GM20000 (cell line): Measurements from ENCODE around the gene CORO1A.

Source experiments
- DNase-seq: peaks from one replicate; pipeline ENCODE4 v3.0.0; 2012; ENCODE audit warnings: low spot score
- TF ChIP-seq, protein P1 (sequence below): IDR thresholded peaks from 2 replicates; pipeline ENCODE4 v1.5.1; 2012; ENCODE audit warnings: mild to moderate bottlenecking, control low read depth; ENCODE audit errors: extremely low read depth, missing control alignments

The CORO1A gene

DNA sequence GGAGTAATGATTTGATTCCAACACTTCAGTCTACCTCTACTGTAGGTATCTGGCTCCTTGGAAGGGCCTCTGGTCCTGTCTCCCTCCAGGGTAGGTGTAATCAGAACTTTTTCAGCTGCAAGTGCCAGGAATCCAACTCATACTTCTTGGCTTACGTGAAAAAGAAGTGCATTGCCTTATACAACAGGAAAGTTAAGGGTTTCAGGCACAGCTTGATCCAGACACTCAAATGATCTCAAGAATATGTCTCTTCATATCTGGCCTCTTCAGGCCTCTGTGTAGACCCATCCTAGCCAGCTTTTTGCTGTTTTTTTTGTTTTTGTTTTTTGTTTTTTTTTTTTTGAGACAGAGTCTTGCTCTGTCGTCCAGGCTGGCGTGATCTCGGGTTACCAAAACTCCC lies 4.2 kb upstream of the CORO1A start:
- no peak for DNase-seq
- TF ChIP-seq, protein P1, sequence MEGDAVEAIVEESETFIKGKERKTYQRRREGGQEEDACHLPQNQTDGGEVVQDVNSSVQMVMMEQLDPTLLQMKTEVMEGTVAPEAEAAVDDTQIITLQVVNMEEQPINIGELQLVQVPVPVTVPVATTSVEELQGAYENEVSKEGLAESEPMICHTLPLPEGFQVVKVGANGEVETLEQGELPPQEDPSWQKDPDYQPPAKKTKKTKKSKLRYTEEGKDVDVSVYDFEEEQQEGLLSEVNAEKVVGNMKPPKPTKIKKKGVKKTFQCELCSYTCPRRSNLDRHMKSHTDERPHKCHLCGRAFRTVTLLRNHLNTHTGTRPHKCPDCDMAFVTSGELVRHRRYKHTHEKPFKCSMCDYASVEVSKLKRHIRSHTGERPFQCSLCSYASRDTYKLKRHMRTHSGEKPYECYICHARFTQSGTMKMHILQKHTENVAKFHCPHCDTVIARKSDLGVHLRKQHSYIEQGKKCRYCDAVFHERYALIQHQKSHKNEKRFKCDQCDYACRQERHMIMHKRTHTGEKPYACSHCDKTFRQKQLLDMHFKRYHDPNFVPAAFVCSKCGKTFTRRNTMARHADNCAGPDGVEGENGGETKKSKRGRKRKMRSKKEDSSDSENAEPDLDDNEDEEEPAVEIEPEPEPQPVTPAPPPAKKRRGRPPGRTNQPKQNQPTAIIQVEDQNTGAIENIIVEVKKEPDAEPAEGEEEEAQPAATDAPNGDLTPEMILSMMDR = no peak

DNA sequence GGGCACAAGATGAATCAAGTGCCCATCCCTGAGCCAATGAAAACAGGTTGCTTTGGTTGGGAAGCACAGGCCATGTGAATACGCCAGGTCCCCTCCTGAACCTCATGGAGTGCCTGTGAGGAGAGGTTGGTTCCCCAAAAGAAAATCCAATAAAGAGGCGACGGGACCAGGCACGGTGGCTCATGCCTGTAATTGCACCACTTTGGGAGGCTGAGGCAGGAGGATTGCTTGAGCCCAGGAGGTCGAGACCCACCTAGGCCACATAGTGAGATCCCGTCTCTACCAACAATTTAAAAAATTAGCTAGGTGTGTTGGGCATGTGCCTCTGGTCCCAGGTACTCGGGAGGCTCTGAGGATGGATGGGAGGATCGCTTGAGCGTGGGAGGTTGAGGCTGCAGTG lies 3.5 kb upstream of the CORO1A start:
- TF ChIP-seq, protein P1 = no peak

DNA sequence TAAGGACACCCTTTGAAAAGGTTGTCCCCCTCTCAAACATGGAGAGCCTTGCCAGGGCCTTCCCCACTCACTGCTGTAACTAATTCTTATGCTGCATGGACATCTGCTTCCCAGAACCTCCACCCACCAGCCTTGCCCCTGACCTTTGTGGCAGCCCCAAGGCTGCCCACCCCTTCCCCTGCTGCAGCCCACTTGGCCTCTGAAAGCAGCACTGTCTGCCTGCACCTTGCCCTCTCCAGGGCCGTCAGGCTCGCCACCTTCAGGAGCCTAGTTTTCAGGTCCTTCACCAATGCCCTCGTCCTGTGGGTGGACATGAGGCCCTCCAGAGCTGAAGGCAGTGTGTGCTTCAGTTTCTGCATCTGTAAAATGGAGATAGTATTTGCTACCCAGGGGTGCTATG lies 2.7 kb upstream of the CORO1A start:
- no peak for DNase-seq
- TF ChIP-seq, protein P1 = no peak

More for the DNA sequence above, 3.5 kb upstream of the CORO1A start:
- DNase-seq = no peak

DNA sequence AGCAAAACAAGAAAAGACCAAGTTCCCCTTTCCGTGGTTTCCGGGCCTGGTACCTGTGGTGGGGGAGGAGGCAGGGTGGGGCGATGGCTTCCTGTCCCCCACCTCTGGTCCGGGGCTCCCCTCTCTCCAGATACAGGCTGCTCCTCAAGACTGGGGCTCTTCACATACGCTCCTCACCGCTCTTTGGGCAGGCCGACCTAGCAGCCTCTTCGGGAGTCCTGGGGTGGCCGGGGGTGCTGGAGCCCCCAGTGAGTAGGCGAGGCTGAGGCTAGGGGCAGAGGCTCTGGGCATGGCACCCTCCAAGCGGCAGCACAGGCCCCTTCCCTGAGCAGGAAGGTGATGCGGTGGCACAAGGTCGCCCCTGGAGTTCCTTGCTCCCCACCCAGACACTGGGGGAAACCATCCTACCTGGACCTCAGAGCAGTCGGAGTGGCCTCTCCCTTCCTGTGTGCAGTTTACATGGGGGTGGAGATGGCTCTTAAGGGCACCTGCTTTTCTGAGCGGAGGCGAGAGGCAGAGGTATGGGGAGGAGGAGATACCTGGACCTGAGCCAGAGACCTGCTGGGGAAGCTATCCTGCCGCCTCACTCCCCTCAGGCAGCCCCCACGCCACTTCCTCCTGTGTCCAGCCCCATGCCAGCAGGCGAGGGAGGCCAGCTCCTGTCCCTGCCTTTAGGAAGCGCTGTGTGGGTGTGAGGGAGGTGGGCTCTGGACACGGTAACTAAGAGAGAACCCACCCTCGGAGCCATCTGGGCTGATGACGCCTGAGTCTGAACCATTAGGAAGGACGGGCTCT lies 891 bp downstream of the CORO1A start:
- peak; percentile 87 for DNase-seq
- TF ChIP-seq, protein P1 = no peak

DNA sequence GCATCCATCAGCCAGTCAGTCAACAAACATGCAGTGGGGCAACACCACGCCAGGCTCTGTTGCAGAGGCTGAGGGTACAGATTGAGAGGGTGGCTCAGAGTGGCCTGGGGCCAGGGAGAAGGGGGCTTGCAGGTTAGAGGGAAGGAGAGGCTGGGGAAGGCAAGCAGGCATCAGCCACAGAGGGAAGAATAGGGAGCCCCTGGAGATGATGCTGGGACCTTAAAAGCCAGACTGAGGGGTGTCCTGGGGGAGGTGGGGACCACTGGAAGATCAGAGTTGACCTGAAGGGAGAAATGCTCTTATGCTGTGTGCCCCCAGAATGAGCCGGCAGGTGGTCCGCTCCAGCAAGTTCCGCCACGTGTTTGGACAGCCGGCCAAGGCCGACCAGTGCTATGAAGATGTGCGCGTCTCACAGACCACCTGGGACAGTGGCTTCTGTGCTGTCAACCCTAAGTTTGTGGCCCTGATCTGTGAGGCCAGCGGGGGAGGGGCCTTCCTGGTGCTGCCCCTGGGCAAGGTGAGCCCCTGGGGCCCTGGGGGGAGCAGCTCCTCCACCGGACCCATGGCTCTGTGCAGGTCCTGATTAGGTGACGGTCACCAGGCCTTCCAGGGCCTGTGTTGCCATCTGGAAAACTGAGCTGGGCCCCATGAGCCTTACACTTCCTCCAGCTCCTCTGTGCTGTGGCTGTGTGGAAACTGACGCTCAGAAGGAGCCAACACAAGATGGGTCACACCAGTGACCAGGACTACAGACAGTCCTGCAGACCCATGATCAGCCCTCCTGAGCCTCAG lies 1.7 kb downstream of the CORO1A start:
- no peak for DNase-seq
- TF ChIP-seq, protein P1 = no peak

DNA sequence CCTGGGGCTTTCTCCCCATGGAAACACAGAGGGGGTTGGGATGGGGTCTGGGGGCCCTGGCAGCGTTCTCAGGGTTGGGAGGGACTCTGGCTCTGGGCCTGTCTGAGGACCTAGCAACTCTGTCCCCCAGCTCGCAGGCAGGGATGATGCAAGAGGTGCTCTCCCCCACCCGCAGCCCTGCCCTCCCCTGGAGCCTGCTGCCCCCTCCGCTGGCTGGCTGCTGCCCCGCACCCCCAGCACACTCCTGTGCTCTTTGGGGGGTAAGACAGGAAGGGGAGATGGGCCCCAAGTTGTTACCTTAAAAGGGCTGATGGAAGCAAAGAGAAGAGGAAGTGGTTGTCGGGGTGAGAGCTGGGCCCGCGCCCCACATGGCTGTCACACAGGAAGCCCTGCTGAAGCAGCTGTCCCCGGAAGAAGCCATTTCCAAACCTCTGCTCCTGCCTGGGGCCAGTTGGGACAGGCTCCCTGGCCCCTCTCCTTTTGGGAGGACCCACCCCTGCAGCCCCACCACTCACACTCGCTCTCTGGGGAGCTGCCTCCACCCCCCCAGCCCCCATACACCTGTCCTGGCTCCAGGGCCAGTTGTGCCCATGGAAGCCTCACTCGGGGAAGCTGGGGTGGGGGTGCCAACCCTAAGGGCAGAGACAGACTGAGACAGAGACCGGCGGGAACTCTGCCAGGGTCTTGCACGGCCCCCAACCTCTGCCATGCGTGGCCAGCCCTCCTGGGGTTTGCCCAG lies 2.5 kb downstream of the CORO1A start:
- DNase-seq = peak; percentile 87

More for the DNA sequence above, 2.5 kb downstream of the CORO1A start:
- TF ChIP-seq, protein P1 = no peak
